Spinal cord (tissue), 10 donors: ENCODE data around the gene TRMT44. TPM values are rescaled to one million over a fixed set of nuclear protein-coding genes. Genes with fewer than 3 reads are reported as not detected.

Experiments
- DNase-seq, 6 donors: peaks; one replicate each; pipeline versions ENCODE4 v3.0.0 to v3.0.0-alpha.2; 2013 to 2015; ENCODE audit warnings: low spot score in 6 of 6, low read depth in 4 of 6
- H3K27ac ChIP-seq: one replicate; pipeline ENCODE4 v1.5.1; 2013; ENCODE audit warnings: low read depth, low read length, control low read depth
- H3K27me3 ChIP-seq: one replicate; pipeline ENCODE4 v1.6.1; 2013; ENCODE audit warnings: low read length; ENCODE audit not compliant: control insufficient read depth, insufficient read depth
- H3K36me3 ChIP-seq: one replicate; pipeline ENCODE4 v1.6.1; 2013; ENCODE audit warnings: low read length; ENCODE audit not compliant: control insufficient read depth, insufficient read depth
- H3K4me1 ChIP-seq: one replicate; pipeline ENCODE4 v1.6.1; 2013; ENCODE audit warnings: low read length; ENCODE audit not compliant: control insufficient read depth, insufficient read depth
- H3K4me3 ChIP-seq: one replicate; pipeline ENCODE4 v1.5.1; 2013; ENCODE audit warnings: low read depth, low read length, control low read depth
- H3K9me3 ChIP-seq: one replicate; pipeline ENCODE4 v1.6.1; 2013; ENCODE audit warnings: low read length; ENCODE audit not compliant: control insufficient read depth, insufficient read depth
- WGBS: methylation state at CpG from one replicate; pipeline ENCODE4 v1.1.5; 2013; ENCODE audit warnings: missing lambda C conversion rate; ENCODE audit not compliant: insufficient coverage; 5-methylcytosine and 5-hydroxymethylcytosine counted together
- polyA plus RNA-seq, 2 donors: library from polyadenylated mRNA; unstranded; fragments of 120-200 nt; gene quantifications; one replicate each; pipeline ENCODE4 v1.2.1, GENCODE V29; 2013; ENCODE audit not compliant: insufficient read length in 2 of 2
- total RNA-seq, 2 donors: library from RNA; depleted of rRNA in 1 of 2; stranded (reverse); fragments of 120-200 nt in 1 of 2; fragments of >200 nt in 1 of 2; gene quantifications; one replicate each; pipeline versions ENCODE4 v1.2.3 to v1.2.4, GENCODE V29; 2013 to 2014
- donor health status: healthy.

Gene TRMT44
- total and polyA plus RNA-seq, 4 donors: 13.9 to 23.1 (median 15.5) TPM

DNA sequence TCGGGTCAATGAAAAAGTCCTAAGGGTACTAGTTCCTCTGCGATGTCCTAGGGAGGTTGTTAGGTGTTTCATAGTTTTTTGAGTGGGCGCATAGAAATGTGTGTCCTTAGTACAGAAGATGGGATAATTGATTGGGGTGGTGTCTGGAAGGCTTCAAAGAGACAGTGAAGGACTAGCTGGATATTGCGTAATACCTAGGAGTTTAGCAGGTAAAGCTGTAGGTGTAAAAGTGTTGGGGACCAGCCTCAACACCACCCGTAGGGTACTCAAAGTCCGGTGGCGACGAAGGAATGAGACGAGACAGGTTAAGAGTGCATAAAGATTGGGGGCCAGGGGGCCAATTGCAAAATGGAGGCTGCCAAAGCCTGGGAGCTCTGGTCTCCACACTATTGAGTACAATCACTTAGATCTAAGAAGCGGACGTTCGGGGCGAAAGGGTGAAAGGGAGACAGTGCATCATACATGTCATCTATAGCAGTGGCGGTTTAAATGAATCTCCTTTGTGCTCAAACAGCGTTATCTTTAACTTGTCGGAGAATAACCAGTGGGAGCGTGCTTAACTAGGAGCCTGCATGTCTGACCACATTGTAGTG, 1.0 kb downstream of the TRMT44 start:
- Histone ChIP-seq H3K36me3 (peaks cover 8% of the 10 kb centered on the region), H3K4me1 (peaks cover 24% of the 10 kb centered on the region), H3K27me3 (no peaks in the 10 kb centered on the region), H3K4me3 (peak overlapping the region; percentile 91), H3K27ac (no peak overlapping the region), H3K9me3 (no peaks in the 10 kb centered on the region)
- no peak for DNase-seq
- 70% methylated on average over 17 of the region's 17 CpGs for WGBS

DNA sequence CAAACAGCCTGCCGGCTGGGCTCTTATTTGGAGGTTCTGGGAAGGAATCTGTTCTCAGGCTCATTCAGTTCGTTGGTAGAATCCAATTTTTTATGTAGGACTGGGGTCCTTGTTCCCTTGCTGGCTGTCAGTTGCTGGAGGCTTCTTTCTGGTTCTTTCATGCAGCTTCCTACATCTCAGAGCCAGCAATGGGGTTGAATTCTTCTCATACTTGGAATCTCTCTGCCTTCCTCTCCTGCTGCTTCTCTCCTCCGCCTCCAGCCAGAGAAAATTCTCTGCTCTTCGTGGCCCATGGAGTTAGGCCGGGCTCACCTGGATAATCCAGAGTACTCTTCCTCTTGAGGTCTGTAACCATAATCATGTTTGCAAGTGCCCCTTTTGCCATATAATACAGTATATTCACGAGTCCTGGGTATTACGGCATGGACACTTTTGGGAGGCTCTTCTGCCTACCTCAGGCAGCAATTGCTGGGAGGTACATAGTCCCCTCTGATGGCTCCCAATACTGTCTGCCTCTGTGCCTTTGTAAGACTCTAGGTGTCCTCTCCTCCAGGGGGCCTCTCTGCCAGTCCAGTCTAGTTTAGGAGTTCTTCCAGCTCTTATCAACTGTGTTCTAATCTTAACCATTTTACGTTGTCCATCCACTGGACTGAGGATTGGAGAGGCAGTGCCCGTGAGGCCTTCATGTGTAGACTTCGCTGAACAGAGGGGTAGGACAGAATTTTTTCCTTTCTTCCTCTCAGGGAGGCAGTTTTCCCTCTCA, 2.2 kb downstream of the TRMT44 start:
- no peak for DNase-seq
- WGBS: 73% methylated on average over 7 of the region's 10 CpGs
- Histone ChIP-seq H3K4me3 (no peak overlapping the region), H3K4me1 (peaks cover 16% of the 10 kb centered on the region), H3K9me3 (no peaks in the 10 kb centered on the region), H3K36me3 (peaks cover 17% of the 10 kb centered on the region), H3K27me3 (no peaks in the 10 kb centered on the region), H3K27ac (no peak overlapping the region)

DNA sequence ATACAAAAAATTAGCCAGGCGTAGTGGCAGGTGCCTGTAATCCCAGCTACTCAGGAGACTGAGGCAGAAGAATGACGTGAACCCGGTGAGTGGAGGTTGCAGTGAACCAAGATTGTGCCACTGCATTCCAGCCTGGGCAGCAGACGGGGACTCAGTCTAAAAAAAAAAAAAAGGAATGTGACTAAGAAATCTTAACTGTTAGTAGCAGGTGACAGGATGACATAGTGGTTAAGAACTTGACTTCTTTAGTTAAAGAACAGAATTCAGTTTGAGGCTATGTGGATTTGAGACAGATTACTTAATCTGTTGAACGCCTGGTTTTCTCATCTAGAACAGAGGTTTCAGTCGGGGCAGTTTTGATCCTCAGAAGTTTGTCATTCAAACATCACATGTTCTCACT, 3.2 kb downstream of the TRMT44 start:
- Histone ChIP-seq H3K27ac (no peak overlapping the region), H3K27me3 (no peaks in the 10 kb centered on the region), H3K9me3 (no peaks in the 10 kb centered on the region), H3K4me3 (no peak overlapping the region), H3K4me1 (peaks cover 16% of the 10 kb centered on the region), H3K36me3 (peaks cover 27% of the 10 kb centered on the region)
- 87% methylated on average over 3 of the region's 6 CpGs for WGBS
- no peak for DNase-seq

DNA sequence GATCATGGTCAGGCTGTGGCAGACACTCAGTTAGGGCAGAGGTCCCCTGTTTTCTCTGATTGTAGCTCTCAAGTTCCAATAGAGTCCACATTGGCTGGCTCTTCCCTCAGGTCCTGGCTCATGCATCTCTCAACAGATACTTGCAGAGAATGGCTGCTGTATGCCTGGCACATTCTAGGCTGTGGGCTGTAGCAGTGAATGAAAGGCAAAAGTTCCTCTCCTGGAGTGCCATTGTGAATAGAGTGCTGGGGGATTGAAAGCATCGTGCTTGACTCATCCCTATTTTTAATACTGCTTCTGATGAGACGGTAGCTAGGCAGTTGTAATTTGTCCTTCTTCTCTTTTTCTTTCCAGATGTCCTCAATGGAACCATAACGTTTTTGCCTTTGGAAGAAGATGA, 5.5 kb downstream of the TRMT44 start:
- peaks cover 14% of the 10 kb centered on the region for H3K4me1 ChIP-seq
- no CpG with 5 or more reads among the region's 3 CpGs for WGBS
- H3K27me3 ChIP-seq: no peaks in the 10 kb centered on the region
- H3K36me3 ChIP-seq: peaks cover 40% of the 10 kb centered on the region
- no peak overlapping the region for H3K27ac ChIP-seq
- DNase-seq: no peak
- no peak overlapping the region for H3K4me3 ChIP-seq
- no peaks in the 10 kb centered on the region for H3K9me3 ChIP-seq

DNA sequence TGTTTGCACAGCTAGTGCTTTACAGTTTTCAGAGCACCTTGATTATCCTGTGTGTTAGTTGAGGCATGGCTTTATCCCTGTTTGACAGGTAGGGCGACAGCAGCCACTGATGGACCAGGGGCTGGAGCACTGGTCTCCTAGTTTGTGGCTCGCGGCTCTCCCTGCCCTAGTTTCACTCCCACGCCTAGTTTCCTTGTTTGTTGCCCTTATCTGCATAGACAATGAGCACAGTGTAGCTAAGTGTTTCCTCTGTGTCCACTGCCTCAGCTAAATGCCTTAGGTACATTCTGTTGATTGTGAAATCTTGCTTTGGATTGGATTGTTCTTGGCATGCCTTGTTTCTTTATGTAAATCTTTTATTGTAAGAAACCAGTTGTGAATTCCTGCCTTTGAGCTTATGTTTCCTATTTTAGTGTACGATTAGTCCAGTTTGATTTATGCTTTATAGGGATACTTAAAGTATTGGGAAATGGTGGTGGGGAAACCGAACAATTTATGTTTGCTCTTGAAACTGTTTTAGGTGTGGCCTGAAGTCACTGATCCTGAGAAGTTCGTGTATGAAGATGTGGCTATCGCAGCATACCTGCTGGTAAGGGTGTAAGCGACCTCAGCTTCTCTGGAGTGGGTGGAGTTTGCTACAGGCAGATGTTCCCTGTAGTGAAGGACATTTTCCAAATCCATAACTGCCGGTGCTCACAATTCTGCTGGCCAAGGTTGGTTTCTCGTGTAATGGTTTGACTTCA, 11.0 kb downstream of the TRMT44 start:
- H3K27me3 ChIP-seq: no peaks in the 10 kb centered on the region
- H3K4me1 ChIP-seq: no peaks in the 10 kb centered on the region
- no peaks in the 10 kb centered on the region for H3K9me3 ChIP-seq
- 94% methylated on average over 11 of the region's 11 CpGs for WGBS
- H3K4me3 ChIP-seq: no peak overlapping the region
- DNase-seq: no peak
- H3K27ac ChIP-seq: no peak overlapping the region
- H3K36me3 ChIP-seq: peaks cover 71% of the 10 kb centered on the region

DNA sequence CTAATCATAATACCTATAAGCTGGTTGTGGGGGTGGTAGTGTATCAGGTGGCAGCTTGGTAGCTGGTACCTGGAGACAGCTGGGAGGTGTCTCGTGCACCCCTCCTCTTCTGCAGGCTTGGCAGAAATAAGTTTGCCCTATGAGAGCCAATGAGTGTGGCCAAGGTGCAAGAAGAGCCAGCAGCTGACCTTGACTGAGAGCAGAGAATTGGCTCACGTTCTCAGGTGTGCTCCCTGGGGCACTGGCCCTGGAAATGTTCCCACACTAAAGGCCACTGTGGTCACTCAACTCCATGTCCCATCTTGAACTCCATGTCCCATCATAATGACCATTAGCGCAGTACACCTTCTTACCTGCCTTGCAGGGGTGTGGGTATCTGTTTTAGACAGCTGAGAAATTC, 13.4 kb downstream of the TRMT44 start:
- DNase-seq: no peak
- Histone ChIP-seq H3K4me1 (no peaks in the 10 kb centered on the region), H3K27me3 (no peaks in the 10 kb centered on the region), H3K9me3 (no peaks in the 10 kb centered on the region), H3K36me3 (peaks cover 63% of the 10 kb centered on the region), H3K27ac (no peak overlapping the region), H3K4me3 (no peak overlapping the region)
- 100% methylated on average over 2 of the region's 3 CpGs for WGBS

GRCh38 chr4:8457646-8458252, 17.2 kb downstream of the TRMT44 start:
- Histone ChIP-seq H3K4me3 (no peak overlapping the region), H3K36me3 (peaks cover 67% of the 10 kb centered on the region), H3K4me1 (no peaks in the 10 kb centered on the region), H3K27ac (no peak overlapping the region), H3K9me3 (no peaks in the 10 kb centered on the region), H3K27me3 (no peaks in the 10 kb centered on the region)
- peak in 2 of 6 donors; percentile 3 to 57 for DNase-seq
- 89% methylated on average over 5 of the region's 9 CpGs for WGBS

DNA sequence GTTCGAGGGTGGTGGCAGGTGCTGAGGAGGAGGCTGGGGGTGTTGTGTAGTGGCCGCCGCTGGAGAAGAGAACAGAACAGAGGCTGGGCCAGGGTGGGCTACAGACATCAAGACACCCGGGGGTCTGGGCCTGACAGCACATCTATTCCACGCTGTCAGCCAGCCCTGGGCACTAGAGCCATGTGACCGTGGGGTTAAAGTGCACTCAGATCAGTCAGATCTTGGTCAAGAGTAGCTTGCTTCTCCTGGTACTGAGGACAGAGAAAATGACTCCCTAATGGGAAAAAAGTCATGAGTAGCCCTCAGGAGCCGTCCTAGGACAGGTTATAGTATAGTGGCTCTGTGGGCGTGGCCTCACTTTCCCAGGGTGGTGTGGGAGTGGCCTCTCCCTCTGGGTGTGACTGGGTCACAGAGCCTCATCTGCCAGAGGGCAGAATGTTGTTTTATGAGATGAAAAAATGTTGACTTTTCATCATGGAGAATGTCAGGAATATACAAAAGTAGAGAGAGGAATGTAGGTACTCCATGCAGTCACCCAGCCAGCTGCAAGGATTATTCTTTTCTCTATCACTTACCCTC, 19.4 kb downstream of the TRMT44 start:
- 94% methylated on average over 7 of the region's 8 CpGs for whole genome bisulfite sequencing
- no peak for DNase-seq
- no peaks in the 10 kb centered on the region for H3K27me3 ChIP-seq
- H3K27ac ChIP-seq: no peak overlapping the region
- H3K4me1 ChIP-seq: no peaks in the 10 kb centered on the region
- H3K9me3 ChIP-seq: no peaks in the 10 kb centered on the region
- no peak overlapping the region for H3K4me3 ChIP-seq
- H3K36me3 ChIP-seq: peaks cover 53% of the 10 kb centered on the region

- no peaks in the 10 kb centered on the region for H3K4me1 ChIP-seq
- H3K36me3 ChIP-seq: peaks cover 56% of the 10 kb centered on the region
- no peak for DNase-seq
- H3K4me3 ChIP-seq: no peak overlapping the region
- no CpG with 5 or more reads among the region's 6 CpGs for WGBS
- H3K27me3 ChIP-seq: no peaks in the 10 kb centered on the region
- no peaks in the 10 kb centered on the region for H3K9me3 ChIP-seq
- H3K27ac ChIP-seq: no peak overlapping the region
Measured at GRCh38 chr4:8461086-8461485, 20.5 kb downstream of the TRMT44 start.
